NCI-H1417 treated with DMSO at 0.1 percent for 48 hours (cell line): ENCODE results near the gene MRPL17.

Experiments
- DNase-seq: peaks from one replicate; lab custom pipeline; 2025; lab: John Stamatoyannopoulos, UW

MRPL17 gene

GRCh38 chr11:6654281-6655019 lies 28.7 kb downstream of the MRPL17 start:
- DNase-seq: no peak

GRCh38 chr11:6653656-6654055 lies 29.5 kb downstream of the MRPL17 start:
- no peak for DNase-seq

- no peak for DNase-seq
Observed at GRCh38 chr11:6653097-6653496, 30.0 kb downstream of the MRPL17 start.

GRCh38 chr11:6652182-6652581 lies 31.0 kb downstream of the MRPL17 start:
- no peak for DNase-seq

GRCh38 chr11:6650980-6651379 lies 32.2 kb downstream of the MRPL17 start:
- no peak for DNase-seq

- DNase-seq: no peak
Observed at GRCh38 chr11:6650104-6650503, 33.0 kb downstream of the MRPL17 start.

GRCh38 chr11:6648501-6648900 lies 34.6 kb downstream of the MRPL17 start:
- no peak for DNase-seq

- no peak for DNase-seq
Observed at GRCh38 chr11:6647836-6648235, 35.3 kb downstream of the MRPL17 start.

GRCh38 chr11:6646918-6647679 lies 36.0 kb downstream of the MRPL17 start:
- DNase-seq: no peak

GRCh38 chr11:6646576-6646917 lies 36.6 kb downstream of the MRPL17 start:
- no peak for DNase-seq

GRCh38 chr11:6646071-6646470 lies 37.1 kb downstream of the MRPL17 start:
- no peak for DNase-seq

GRCh38 chr11:6642957-6643356 lies 40.2 kb downstream of the MRPL17 start:
- no peak for DNase-seq

GRCh38 chr11:6640985-6641701 lies 42.0 kb downstream of the MRPL17 start:
- DNase-seq: no peak

- DNase-seq: no peak
Observed at GRCh38 chr11:6640036-6640984, 42.8 kb downstream of the MRPL17 start.

- no peak for DNase-seq
Observed at GRCh38 chr11:6638429-6638828, 44.7 kb downstream of the MRPL17 start.

GRCh38 chr11:6637871-6638270 lies 45.3 kb downstream of the MRPL17 start:
- no peak for DNase-seq

GRCh38 chr11:6636480-6636879 lies 46.7 kb downstream of the MRPL17 start:
- DNase-seq: no peak

GRCh38 chr11:6635082-6635932 lies 47.8 kb downstream of the MRPL17 start:
- DNase-seq: no peak

GRCh38 chr11:6634534-6634933 lies 48.6 kb downstream of the MRPL17 start:
- no peak for DNase-seq

GRCh38 chr11:6633422-6634408 lies 49.4 kb downstream of the MRPL17 start:
- no peak for DNase-seq
